Stimulated activated CD4-positive, alpha-beta T cell treated with anti-CD3 and anti-CD28 coated beads, Interleukin-4, amount 100 ng/mL, for 4 hours (primary cell): Measurements from ENCODE around the gene MAPK8IP2.
"Not testable (repeated sequence)": the region's sequence is repeated elsewhere in the genome, so short reads cannot be mapped to it uniquely, and the experiment has no call there.

ENCODE experiments used
- DNase-seq, 2 experiments: peaks; one replicate each; pipeline ENCODE4 v3.0.0-alpha.2; 2020

The MAPK8IP2 gene

GRCh38 chr22:50641696-50642607, 41.4 kb downstream of the MAPK8IP2 start:
- no peak for DNase-seq

DNA sequence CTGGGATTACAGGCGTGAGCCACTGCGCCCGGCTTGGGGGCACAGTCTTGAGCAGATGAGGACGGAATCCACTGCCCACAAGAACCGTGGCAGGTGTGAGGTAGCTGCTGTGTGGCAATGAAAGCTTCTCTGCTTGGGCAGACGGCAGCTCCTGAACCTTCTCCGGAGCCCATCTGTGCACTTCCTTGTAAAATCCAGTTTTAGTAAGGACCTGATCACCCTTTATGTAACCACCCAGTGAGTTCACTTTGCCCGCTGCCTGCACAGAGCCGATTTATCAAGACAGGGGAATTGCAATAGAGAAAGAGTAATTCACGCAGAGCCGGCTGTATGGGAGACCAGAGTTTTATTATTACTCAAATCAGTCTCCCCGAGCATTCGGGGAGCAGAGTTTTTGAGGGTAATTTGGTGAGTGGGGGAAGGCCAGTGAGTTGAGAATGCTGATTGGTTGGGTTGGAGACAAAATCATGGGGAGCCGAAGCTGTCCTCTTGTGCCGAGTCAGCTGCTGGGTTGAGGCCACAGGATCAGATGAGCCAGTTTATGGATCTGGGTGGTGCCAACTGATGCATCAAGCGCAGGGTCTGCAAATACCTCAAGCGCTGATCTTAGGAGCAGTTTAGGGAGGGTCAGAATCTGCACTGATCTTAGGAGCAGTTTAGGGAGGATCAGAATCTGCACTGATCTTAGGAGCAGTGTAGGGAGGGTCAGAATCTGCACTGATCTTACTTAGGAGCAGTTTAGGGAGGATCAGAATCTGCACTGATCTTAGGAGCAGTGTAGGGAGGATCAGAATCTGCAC, 42.6 kb downstream of the MAPK8IP2 start:
- not testable (repeated sequence) for DNase-seq

DNA sequence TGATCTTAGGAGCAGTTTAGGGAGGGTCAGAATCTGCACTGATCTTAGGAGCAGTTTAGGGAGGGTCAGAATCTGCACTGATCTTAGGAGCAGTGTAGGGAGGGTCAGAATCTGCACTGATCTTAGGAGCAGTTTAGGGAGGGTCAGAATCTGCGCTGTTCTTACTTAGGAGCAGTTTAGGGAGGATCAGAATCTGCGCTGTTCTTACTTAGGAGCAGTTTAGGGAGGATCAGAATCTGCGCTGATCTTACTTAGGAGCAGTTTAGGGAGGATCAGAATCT, 43.2 kb downstream of the MAPK8IP2 start:
- not testable (repeated sequence) for DNase-seq

GRCh38 chr22:50653256-50653655, 52.7 kb downstream of the MAPK8IP2 start:
- DNase-seq = no peak

DNA sequence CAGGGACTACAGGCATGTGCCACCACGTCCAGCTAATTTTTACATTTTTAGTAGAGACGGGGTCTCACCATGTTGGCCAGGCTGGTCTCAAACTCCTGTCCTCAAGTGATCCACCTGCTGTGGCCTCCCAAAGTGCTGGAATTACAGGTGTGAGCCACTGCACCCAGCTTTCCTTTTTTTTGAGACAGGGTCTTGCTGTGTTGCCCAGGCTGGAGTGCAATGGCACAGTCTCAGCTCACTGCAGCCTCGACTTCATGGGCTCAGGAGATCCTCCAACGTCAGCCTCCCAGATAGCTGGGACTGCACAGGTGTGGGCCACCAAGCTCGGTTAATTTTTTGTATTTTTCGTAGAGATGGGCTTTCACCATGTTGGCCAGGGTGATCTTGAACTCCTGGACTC, 54.1 kb downstream of the MAPK8IP2 start:
- not testable (repeated sequence) for DNase-seq

DNA sequence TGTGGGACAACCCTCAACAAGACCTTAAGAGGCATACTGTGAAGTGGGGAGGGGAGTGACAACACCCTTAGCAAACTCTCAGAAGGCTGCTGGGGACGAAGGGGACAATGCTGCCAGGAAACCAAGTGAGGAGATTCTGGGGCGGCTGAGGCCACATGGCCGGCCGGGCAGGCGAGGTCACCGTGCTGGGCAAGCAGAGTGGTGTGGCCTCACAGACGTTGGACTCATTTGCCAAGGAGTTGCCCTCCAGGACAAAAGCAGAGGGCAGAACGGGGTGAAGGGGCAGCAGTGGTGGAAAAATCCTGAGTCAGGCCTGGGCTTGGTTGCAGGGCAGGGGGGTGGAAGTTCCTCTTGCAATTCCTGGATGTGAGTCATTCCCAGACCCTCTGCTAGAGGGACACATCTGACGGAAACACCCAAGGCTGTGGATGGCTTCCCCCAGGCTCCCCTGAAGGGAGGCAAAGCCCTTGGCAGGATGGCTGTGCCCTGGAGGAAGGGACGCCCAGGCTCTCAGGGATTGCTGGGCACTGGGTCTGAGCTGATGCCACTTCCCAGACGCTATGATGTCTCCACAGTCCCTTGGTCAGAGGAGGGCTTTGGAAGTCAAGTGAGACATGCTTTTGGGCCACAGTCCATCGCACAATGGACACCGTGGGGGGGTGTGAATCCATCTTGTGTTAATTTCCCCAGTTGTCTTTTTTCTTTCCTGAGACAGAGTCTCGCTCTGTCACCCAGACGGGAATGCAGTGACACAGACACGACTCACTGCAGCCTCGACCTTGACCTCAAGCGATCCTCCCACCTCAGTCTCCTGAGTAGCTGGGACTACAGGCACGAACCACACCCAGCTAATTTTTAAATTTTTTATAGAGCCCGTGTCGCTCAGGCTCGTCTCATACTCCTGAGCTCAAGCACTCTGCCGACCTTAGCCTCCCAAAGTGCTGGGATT, 55.8 kb downstream of the MAPK8IP2 start:
- no peak for DNase-seq

DNA sequence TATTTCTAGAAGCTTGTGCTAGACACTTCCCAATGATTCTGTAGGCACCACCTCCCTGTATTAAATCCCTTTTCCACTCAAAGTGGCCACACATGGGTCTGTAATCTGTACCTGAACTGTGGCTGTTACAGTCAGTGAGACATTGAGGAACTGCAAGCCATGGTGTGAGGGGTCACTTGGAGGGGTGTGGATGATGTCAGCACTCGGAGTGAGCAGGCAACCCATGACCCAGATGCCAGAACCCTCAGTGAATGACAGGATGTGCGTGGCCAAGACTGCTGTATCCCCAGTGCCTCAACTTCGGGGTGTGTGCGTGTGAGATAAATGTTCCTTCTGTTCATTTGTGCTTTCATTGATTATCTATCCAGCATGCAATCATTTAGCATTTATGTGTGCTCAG, 57.3 kb downstream of the MAPK8IP2 start:
- no peak for DNase-seq

DNA sequence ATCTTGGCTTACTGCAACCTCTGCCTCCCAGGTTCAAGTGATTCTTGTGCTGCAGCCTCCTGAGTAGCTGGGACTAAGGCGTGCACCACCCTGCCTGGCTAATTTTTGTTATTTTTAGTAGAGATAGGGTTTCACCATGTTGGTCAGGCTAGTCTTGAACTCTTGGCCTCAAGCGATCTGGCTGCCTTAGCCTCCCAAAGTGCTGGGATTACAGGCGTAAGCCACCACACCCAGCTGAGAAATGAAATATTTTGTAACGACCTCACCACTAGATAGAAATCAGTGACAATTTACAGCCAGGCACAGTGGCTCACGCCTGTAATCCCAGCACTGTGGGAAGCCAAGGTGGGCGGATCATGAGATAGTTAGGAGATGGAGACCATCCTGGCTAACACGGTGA, 59.1 kb downstream of the MAPK8IP2 start:
- DNase-seq = not testable (repeated sequence)

DNA sequence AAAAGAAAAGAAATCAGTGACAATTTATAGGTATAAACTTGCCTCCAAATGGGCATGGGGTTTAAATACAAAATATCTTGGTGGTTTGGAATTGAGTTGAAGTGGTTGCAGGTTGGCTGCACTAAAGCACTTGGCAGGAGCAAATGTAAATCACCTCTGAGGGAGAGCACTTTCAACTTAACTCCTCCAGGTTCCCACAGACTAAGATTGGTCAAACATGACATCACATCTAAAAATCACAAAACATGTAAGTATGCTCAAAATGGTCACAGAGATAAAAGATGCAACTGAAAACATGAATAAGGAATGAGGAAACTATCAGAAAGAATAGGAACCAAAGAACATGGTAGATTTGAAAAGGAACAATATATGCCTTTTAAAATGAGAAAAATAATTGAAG, 59.7 kb downstream of the MAPK8IP2 start:
- no peak for DNase-seq
